Iris pigment epithelial cell (primary cell): ENCODE results near the gene RNF115.
"Not testable (repeated sequence)": the region's sequence is repeated elsewhere in the genome, so short reads cannot be mapped to it uniquely, and the experiment has no call there.

Source experiments
- DNase-seq: peaks from one replicate; pipeline ENCODE4 v3.0.0-alpha.2; 2011; ENCODE audit warnings: low read depth

RNF115 gene

GRCh38 chr1:145730467-145730866 is 93.4 kb downstream of the RNF115 start:
- DNase-seq: no peak

DNA sequence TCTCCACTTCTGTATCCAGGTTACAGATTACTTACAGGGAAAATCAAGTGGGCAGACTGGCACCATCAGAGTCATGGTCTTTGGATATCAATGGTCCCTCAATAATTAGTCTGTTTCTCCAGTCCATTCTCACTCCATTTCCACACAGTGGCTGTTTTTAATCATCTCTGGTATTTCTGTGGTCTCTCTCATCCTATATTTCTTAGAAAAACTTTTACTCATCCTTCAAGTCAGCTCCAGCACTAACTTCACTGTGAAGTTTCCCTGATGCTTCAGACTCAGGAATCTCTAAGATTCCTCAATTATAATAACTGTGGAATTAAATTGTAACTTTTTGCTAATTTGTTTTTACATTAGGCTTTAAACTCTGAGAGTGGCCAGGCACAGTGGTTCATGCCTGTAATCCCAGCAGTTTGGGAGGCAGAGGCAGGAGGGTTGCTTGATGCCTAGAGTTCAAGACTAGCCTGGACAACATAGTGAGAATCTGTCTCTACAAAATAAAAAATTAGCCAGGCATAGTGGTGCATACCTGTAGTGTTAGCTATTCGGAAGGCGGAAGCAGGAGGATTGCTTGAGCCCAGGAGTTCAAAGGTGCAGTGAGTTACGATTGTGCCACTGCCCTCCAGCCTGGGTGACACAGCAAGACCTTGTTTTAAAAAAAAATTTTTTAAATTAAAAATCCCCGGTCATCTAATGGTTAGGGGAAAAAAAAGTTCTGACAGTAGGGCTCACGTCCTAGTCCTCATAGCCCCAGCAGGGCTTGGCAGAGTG is 94.0 kb downstream of the RNF115 start:
- no peak for DNase-seq

- peak; percentile 20 for DNase-seq
Observed at GRCh38 chr1:145729196-145729595, 94.7 kb downstream of the RNF115 start.

DNA sequence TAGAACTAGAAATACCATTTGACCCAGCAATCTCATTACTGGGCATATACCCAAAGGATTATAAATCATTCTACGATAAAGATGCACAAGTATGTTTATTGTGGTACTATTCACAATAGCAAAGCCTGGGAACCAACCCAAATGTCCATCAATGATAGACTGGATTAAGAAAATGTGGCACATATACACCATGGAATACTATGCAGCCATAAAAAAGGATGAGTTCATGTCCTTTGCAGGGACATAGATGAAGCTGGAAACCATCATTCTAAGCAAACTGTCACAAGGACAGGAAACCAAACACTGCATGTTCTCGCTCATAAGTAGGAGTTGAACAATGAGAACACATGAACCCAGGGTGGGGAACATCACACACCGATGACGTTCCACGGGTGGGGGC is 97.7 kb downstream of the RNF115 start:
- not testable (repeated sequence) for DNase-seq

- peak; percentile 42 for DNase-seq
Observed at GRCh38 chr1:145720878-145721671, 102.8 kb downstream of the RNF115 start.

GRCh38 chr1:145720556-145720877 is 103.4 kb downstream of the RNF115 start:
- DNase-seq: peak; percentile 67

- DNase-seq: no peak
Observed at GRCh38 chr1:145719230-145720079, 104.4 kb downstream of the RNF115 start, which contains the start of gene CD160. Gene CD160 (plus strand): TSS chr1:145719499. CDS start chr1:145728328, 8,829 bp downstream.

GRCh38 chr1:145718465-145718864 is 105.4 kb downstream of the RNF115 start:
- DNase-seq: not testable (repeated sequence)

DNA sequence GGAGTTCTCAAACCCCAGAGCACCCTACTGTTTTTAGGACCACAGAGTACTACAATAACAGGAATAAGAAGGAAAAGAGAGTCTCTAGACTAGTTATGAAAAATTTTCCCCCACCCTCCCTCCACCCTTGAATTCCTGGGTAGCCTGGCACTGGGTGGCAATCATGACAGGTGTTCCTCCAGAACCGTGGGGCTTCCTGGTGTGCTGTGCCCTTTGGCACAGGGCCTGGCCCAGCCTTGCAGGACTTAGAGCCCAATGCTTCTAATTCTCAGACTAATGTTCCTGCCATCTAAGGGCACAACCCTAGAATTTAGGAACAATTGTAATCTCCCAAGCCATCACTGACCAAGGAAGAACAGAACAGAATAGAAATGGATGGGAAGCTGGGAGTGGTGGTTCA is 106.1 kb downstream of the RNF115 start:
- no peak for DNase-seq

GRCh38 chr1:145716641-145717345 is 107.1 kb downstream of the RNF115 start:
- DNase-seq: no peak

DNA sequence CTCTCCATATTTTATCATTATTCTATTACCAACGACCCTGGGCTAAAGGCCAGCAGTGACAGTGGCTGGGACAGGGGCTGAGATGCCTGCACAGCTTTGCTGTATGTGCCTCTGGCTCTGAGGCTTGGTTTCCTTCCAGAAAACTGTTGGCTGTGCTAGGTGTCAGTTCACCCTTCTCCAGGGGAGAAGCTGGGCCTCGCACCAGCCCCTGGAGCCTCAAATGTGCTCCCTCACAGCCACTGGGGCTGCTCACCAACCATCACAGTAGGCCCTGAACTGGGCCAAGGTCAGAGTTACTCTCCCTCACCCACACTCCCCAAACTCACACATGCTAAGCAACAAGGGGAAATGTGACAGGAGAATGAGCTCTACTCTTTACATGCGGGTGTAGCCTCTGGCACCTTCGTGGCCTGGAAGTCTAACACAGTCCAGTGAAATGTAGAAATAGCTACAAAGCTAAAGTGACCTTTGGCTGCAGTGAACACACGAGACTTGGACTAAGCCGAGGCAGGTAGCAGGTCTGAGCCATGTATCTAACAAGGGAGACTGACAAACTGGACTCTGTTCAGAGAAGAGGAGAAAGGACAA is 109.3 kb downstream of the RNF115 start:
- DNase-seq: no peak

DNA sequence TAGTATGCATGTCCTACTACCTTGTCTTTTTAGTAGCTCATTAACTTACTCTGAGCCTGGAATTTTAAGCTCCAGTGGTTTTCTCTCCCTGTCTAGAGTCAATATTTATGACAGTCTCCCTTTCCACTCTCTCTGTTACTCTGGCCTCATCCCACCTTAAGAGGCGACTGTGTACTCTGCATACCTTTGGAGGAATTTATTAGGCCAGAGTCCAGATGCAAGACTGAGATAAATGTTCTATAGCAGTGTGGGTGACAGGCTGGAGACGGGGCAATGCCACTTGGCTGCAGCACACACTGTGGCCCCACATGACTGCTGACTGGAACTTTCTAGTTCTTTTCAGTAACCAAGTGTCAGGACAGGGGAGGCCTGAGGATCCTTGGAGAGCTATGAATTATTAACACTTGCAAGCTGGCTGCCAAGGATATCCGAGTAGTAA is 112.7 kb downstream of the RNF115 start:
- no peak for DNase-seq

DNA sequence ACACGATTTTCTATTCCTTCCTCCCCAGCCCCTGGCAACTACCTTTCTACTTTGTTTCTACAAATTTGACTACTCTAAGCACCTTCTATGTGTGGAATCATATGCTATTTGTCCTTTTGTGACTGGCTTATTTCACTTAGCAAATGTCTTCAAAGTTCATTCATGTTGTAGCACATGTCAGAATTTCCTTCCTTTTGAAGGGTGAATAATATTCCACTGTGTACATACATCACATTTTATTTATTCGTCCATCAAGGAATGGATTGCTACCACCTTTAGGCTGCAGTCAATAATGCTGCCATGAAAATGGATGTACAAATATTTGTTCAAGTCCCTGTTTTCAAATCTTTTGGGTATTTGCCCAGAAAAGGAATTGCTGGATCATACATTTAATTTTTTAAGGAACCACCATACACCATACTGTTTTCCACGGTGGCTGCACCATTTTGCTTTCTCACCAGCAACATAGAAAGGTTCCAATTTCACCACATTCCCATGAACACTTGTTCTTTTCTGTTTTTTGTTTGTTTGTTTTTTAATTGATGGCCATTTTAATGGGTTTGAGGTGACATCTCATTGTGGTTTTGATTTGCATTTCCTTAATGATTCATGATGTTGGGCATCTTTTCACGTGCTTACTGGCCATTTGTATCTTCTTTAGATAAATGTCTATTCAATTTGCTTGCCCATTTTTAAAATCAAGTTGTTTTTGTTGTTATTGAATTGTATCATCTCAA is 113.4 kb downstream of the RNF115 start:
- DNase-seq: no peak

DNA sequence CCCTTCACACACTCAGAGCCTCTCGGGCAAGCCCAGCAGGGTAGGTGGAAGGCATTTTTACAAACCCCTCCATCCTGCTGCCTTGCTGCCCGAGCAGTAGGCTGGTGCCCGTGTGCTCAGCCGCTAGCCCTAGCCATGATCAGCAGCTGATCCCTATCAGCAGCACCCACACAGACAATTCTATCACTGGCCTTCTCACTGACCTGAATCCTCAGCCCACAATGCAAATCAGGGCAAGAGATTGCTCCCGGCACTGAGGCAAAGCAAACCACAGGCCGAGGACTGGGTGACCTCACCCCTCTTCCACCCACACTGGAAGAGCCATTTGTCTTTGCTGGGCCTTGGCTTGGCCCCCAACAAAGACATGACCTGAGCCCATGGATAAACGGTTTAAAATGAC is 115.8 kb downstream of the RNF115 start:
- peak; percentile 34 for DNase-seq

GRCh38 chr1:145707183-145707867 is 116.6 kb downstream of the RNF115 start, which contains the start of gene PDZK1:
Gene PDZK1 (minus strand): TSS chr1:145707368. CDS start chr1:145688021, 19,347 bp downstream.
- DNase-seq: no peak

GRCh38 chr1:145706086-145706664 is 117.7 kb downstream of the RNF115 start:
- DNase-seq: peak; percentile 45

DNA sequence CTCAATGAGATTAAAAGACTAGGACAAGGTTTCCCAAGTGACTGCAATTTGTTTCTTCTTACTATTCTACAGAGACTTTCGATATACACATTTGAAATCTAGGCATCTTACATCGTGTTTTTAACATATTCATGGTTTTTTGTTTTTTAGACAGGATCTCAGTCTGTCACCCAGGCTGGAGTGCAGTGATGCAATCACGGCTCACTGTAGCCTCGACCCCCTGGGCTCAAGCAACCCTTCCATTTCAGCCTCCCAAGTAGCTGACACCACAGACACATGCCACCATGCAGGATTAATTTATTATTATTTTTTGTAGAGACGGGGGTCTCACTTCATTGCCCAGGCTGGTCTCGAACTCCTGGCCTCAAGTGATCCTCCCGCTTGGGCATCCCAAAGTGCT is 118.3 kb downstream of the RNF115 start:
- no peak for DNase-seq

GRCh38 chr1:145702826-145703225 is 121.1 kb downstream of the RNF115 start:
- no peak for DNase-seq

- DNase-seq: no peak
Observed at GRCh38 chr1:145702052-145702451, 121.8 kb downstream of the RNF115 start.
